RPMI8226 (cell line): ENCODE measurements around the gene APOL6.
"Not testable (repeated sequence)": the region's sequence is repeated elsewhere in the genome, so short reads cannot be mapped to it uniquely, and the experiment has no call there.

ENCODE experiments used
- DNase-seq: peaks from one replicate; pipeline ENCODE4 v3.0.0-alpha.2; 2015

Gene APOL6

GRCh38 chr22:35681454-35682052 is 33.3 kb downstream of the APOL6 start:
- DNase-seq, result no peak

GRCh38 chr22:35683560-35683959 is 35.3 kb downstream of the APOL6 start:
- no peak for DNase-seq

GRCh38 chr22:35684270-35684700 is 36.0 kb downstream of the APOL6 start:
- DNase-seq, result no peak

- no peak for DNase-seq
Observed at GRCh38 chr22:35684732-35685131, 36.5 kb downstream of the APOL6 start.

GRCh38 chr22:35685731-35686130 is 37.5 kb downstream of the APOL6 start:
- DNase-seq, result no peak

- peak; percentile 38 for DNase-seq
Observed at GRCh38 chr22:35686298-35686697, 38.1 kb downstream of the APOL6 start.

GRCh38 chr22:35687461-35687860 is 39.2 kb downstream of the APOL6 start:
- no peak for DNase-seq

- no peak for DNase-seq
Observed at GRCh38 chr22:35688913-35689675, 40.8 kb downstream of the APOL6 start.

- no peak for DNase-seq
Observed at GRCh38 chr22:35690001-35690400, 41.8 kb downstream of the APOL6 start.

GRCh38 chr22:35695202-35695601 is 47.0 kb downstream of the APOL6 start:
- DNase-seq, result no peak

- no peak for DNase-seq
Observed at GRCh38 chr22:35697142-35697541, 48.9 kb downstream of the APOL6 start.

- not testable (repeated sequence) for DNase-seq
Observed at GRCh38 chr22:35699852-35700251, 51.6 kb downstream of the APOL6 start.

- no peak for DNase-seq
Observed at GRCh38 chr22:35703861-35704584, 55.8 kb downstream of the APOL6 start.

- DNase-seq, result no peak
Observed at GRCh38 chr22:35705141-35705540, 56.9 kb downstream of the APOL6 start.

GRCh38 chr22:35708453-35708852 is 60.2 kb downstream of the APOL6 start:
- no peak for DNase-seq

GRCh38 chr22:35708917-35709316 is 60.7 kb downstream of the APOL6 start:
- no peak for DNase-seq

- no peak for DNase-seq
Observed at GRCh38 chr22:35711336-35711735, 63.1 kb downstream of the APOL6 start.

GRCh38 chr22:35712672-35713071 is 64.4 kb downstream of the APOL6 start:
- no peak for DNase-seq

GRCh38 chr22:35717572-35717971 is 69.3 kb downstream of the APOL6 start, which contains the start of gene APOL5:
Gene APOL5 (plus strand): TSS chr22:35717872. CDS start chr22:35717872, 0 bp downstream.
- no peak for DNase-seq
